ENCODE measurements around the gene CCDC141. TPM values are rescaled to one million over a fixed set of nuclear protein-coding genes. Genes with fewer than 3 reads are reported as not detected.

CCDC141 gene
- total and polyA plus RNA-seq, 2 experiments from 2014 or later, result 11.7 to 13.4 TPM

- Mint-ChIP-seq H3K36me3 (ENCODE audit: low read depth) (peaks cover 27% of the 10 kb centered on the region), H3K9me3 (peaks cover 24% of the 10 kb centered on the region)
- no peak for TF ChIP-seq ETS1 (IDR thresholded peaks at IDR 0.05)
- TF ChIP-seq NANOG (IDR thresholded peaks at IDR 0.05; ENCODE audit: borderline replicate concordance), result no peak
- TF ChIP-seq EZH2phosphoT487 (IDR thresholded peaks at IDR 0.05; ENCODE audit: unreplicated experiment), result no peak
- TF ChIP-seq JUNB (IDR thresholded peaks at IDR 0.05; ENCODE audit: unreplicated experiment), result no peak
- TF ChIP-seq REST (IDR thresholded peaks at IDR 0.05; ENCODE audit: unreplicated experiment), result no peak
- TF ChIP-seq, protein P1, sequence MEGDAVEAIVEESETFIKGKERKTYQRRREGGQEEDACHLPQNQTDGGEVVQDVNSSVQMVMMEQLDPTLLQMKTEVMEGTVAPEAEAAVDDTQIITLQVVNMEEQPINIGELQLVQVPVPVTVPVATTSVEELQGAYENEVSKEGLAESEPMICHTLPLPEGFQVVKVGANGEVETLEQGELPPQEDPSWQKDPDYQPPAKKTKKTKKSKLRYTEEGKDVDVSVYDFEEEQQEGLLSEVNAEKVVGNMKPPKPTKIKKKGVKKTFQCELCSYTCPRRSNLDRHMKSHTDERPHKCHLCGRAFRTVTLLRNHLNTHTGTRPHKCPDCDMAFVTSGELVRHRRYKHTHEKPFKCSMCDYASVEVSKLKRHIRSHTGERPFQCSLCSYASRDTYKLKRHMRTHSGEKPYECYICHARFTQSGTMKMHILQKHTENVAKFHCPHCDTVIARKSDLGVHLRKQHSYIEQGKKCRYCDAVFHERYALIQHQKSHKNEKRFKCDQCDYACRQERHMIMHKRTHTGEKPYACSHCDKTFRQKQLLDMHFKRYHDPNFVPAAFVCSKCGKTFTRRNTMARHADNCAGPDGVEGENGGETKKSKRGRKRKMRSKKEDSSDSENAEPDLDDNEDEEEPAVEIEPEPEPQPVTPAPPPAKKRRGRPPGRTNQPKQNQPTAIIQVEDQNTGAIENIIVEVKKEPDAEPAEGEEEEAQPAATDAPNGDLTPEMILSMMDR (conservative IDR thresholded peaks at IDR 0.05; ENCODE audit: low read depth in 2 of 2), result no peak
- no peak for TF ChIP-seq STAT1 (IDR thresholded peaks at IDR 0.05; ENCODE audit: unreplicated experiment)
- no peak for TF ChIP-seq ZNF331 (CRISPR knock-in tag; IDR thresholded peaks at IDR 0.05; ENCODE audit: low read depth)
- TF ChIP-seq, protein P2, sequence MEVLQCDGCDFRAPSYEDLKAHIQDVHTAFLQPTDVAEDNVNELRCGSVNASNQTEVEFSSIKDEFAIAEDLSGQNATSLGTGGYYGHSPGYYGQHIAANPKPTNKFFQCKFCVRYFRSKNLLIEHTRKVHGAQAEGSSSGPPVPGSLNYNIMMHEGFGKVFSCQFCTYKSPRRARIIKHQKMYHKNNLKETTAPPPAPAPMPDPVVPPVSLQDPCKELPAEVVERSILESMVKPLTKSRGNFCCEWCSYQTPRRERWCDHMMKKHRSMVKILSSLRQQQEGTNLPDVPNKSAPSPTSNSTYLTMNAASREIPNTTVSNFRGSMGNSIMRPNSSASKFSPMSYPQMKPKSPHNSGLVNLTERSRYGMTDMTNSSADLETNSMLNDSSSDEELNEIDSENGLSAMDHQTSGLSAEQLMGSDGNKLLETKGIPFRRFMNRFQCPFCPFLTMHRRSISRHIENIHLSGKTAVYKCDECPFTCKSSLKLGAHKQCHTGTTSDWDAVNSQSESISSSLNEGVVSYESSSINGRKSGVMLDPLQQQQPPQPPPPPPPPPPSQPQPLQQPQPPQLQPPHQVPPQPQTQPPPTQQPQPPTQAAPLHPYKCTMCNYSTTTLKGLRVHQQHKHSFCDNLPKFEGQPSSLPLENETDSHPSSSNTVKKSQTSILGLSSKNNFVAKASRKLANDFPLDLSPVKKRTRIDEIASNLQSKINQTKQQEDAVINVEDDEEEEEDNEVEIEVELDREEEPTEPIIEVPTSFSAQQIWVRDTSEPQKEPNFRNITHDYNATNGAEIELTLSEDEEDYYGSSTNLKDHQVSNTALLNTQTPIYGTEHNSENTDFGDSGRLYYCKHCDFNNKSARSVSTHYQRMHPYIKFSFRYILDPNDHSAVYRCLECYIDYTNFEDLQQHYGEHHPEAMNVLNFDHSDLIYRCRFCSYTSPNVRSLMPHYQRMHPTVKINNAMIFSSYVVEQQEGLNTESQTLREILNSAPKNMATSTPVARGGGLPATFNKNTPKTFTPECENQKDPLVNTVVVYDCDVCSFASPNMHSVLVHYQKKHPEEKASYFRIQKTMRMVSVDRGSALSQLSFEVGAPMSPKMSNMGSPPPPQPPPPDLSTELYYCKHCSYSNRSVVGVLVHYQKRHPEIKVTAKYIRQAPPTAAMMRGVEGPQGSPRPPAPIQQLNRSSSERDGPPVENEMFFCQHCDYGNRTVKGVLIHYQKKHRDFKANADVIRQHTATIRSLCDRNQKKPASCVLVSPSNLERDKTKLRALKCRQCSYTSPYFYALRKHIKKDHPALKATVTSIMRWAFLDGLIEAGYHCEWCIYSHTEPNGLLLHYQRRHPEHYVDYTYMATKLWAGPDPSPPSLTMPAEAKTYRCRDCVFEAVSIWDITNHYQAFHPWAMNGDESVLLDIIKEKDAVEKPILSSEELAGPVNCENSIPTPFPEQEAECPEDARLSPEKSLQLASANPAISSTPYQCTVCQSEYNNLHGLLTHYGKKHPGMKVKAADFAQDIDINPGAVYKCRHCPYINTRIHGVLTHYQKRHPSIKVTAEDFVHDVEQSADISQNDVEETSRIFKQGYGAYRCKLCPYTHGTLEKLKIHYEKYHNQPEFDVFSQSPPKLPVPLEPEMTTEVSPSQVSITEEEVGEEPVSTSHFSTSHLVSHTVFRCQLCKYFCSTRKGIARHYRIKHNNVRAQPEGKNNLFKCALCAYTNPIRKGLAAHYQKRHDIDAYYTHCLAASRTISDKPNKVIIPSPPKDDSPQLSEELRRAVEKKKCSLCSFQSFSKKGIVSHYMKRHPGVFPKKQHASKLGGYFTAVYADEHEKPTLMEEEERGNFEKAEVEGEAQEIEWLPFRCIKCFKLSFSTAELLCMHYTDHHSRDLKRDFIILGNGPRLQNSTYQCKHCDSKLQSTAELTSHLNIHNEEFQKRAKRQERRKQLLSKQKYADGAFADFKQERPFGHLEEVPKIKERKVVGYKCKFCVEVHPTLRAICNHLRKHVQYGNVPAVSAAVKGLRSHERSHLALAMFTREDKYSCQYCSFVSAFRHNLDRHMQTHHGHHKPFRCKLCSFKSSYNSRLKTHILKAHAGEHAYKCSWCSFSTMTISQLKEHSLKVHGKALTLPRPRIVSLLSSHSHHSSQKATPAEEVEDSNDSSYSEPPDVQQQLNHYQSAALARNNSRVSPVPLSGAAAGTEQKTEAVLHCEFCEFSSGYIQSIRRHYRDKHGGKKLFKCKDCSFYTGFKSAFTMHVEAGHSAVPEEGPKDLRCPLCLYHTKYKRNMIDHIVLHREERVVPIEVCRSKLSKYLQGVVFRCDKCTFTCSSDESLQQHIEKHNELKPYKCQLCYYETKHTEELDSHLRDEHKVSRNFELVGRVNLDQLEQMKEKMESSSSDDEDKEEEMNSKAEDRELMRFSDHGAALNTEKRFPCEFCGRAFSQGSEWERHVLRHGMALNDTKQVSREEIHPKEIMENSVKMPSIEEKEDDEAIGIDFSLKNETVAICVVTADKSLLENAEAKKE (CRISPR knock-in tag; IDR thresholded peaks at IDR 0.05), result no peak
- TF ChIP-seq POLR2AphosphoS5 (IDR thresholded peaks at IDR 0.05; ENCODE audit: low read depth), result no peak
- TF ChIP-seq CREB1 (CRISPR knock-in tag; IDR thresholded peaks at IDR 0.05; ENCODE audit: low read depth), result no peak
- TF ChIP-seq EZH2 (IDR thresholded peaks at IDR 0.05; ENCODE audit: low read depth, unreplicated experiment), result no peak
- TF ChIP-seq ZNF114 (CRISPR knock-in tag; IDR thresholded peaks at IDR 0.05), result no peak
Measured at GRCh38 chr2:178993788-178994187, 56.1 kb downstream of the CCDC141 start.

More at GRCh38 chr2:178993788-178994187, 56.1 kb downstream of the CCDC141 start:
- no peak overlapping the region for H3K4me3 Mint-ChIP-seq
- H3K4me1 Mint-ChIP-seq, result no peaks in the 10 kb centered on the region
- H3F3A ChIP-seq (replicated peaks; ENCODE audit: low read depth), result no peaks in the 10 kb centered on the region
- H3K27ac ChIP-seq (ENCODE audit: low read depth), result no peak overlapping the region
- H3K9me2 ChIP-seq (ENCODE audit: insufficient read depth), result 0 out of 2 replicates have a peak, but pooled peaks cover 3% of the 10 kb centered on the region
- no peak overlapping the region for H3K27ac Mint-ChIP-seq
- H3K27me3 ChIP-seq (ENCODE audit: insufficient read depth), result no peaks in the 10 kb centered on the region
- no peaks in the 10 kb centered on the region for H3K27me3 Mint-ChIP-seq (ENCODE audit: insufficient read depth, low read depth, poor library complexity)
- H3K36me3 ChIP-seq (ENCODE audit: insufficient read depth), result 0 out of 2 replicates have a peak, but pooled peaks cover 5% of the 10 kb centered on the region
- H4K20me1 ChIP-seq (replicated peaks; ENCODE audit: insufficient read depth), result no peaks in the 10 kb centered on the region
- ATAC-seq (no peak), DNase-seq (ENCODE audit: low spot score) (no peak)
- no peak overlapping the region for H3K4me3 ChIP-seq
- no peak overlapping the region for H3K4me2 ChIP-seq
- no peaks in the 10 kb centered on the region for H3K79me2 ChIP-seq (replicated peaks; ENCODE audit: insufficient read depth)
- H3K4me1 ChIP-seq (ENCODE audit: insufficient read depth), result no peaks in the 10 kb centered on the region
- H2AFZ ChIP-seq, result no peak overlapping the region

All from GM23338 (cell line).